Activated CD8-positive, alpha-beta memory T cell treated with anti-CD3 and anti-CD28 coated beads for 36 hours (primary cell): ENCODE results near the gene TMEM208. TPM values are rescaled to one million over a fixed set of nuclear protein-coding genes. Genes with fewer than 3 reads are reported as not detected.

Experiments used
- CTCF ChIA-PET: fragments of 350-600 bp; sonication (Branson Sonifier 250); formaldehyde crosslinking; loops from one replicate; lab custom pipeline; 2021; ENCODE audit warnings: antibody characterized with exemption; lab: Charles Lee
- POLR2A ChIA-PET: fragments of 350-600 bp; sonication (Branson Sonifier 250); formaldehyde crosslinking; loops from one replicate; lab custom pipeline; 2021; ENCODE audit warnings: antibody characterized with exemption; lab: Charles Lee
- total RNA-seq, 2 experiments: library from RNA; stranded (reverse); gene quantifications; one replicate each; pipeline ENCODE4 v1.2.3, GENCODE V29; 2021

TMEM208 gene
- total RNA-seq, 2 experiments from 2014 or later = 61.2 to 61.7 TPM

DNA sequence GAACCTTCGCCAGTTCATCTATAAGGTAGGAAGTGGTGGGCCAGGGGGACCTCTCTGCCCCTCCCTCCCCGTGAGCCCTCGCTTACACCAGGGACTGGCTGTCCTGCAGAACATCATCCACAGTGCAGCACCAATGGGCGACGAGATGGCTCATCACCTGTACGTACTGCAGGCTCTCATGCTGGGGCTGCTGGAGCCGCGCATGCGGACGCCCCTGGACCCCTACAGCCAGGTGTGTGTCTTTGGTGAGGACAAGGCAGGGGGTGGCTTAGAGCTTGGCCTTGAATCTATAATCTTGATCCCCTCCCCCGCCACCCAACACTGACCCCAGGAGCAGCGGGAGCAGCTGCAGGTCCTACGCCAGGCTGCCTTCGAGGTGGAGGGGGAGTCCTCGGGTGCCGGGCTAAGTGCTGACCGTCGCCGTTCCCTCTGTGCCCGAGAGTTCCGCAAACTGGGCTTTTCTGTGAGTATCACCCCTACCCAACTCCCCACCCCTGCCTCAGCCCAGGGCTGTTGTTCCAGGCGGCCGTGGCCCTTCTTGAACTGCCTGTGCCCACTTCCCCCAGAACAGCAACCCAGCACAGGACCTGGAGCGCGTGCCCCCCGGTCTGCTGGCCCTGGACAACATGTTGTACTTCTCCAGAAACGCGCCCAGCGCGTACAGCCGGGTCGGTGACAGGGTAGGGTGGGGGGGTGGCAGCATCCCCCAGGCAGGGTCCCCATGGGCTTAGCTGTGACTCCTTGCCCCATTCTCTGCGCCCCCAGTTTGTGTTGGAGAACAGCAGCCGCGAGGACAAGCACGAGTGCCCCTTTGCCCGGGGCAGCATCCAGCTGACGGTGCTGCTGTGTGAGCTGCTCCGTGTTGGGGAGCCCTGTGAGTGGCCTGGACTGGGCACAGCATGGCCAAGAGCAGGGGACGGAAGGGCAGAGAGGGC is 25.3 kb upstream of the TMEM208 start:
- CTCF ChIA-PET = interaction anchor here (1.2 kb wide), 1 partner anchor 9 kb away, joined by 3 read pairs; no protein-coding TSS in a partner anchor
- POLR2A ChIA-PET = no interaction called here

DNA sequence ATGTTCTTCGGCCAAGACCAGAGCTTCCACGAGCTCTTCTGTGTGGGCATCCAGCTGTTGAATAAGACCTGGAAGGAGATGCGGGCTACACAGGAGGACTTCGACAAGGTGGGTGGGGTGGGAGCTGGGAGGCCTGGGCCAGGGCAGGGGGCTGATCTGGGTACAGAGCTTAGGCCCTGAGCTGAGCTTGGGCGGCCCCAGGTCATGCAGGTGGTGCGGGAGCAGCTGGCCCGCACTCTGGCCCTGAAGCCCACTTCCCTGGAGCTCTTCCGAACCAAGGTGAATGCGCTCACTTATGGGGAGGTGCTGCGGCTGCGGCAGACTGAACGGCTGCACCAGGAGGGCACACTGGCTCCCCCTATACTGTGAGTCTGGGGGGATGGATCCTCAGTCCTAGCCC is 24.5 kb upstream of the TMEM208 start:
- CTCF ChIA-PET = no interaction called here
- POLR2A ChIA-PET = interaction anchor here (0.6 kb wide), 1 partner anchor 30 kb away, joined by 4 read pairs; no protein-coding TSS in a partner anchor

DNA sequence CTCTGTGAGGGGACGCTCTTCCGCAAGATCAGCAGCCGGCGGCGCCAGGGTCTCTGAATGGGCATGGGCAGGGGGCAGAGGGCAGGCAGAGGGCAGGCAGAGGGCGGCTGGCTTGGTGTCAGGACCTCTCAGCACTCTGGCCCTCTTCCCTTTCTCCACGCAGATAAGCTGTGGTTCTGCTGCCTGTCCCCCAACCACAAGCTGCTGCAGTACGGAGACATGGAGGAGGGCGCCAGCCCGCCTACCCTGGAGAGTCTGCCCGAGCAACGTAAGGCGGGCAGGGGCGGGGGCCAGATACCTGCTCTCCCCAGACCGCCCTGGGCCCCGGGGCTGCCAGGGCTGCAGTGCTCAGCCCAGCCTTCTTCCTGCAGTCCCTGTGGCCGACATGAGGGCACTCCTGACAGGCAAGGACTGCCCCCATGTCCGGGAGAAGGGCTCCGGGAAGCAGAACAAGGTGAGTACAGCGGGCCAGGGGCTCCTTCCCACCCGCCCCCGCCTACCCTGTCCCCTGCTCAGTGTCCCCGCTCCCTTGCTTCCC is 23.9 kb upstream of the TMEM208 start:
- CTCF ChIA-PET = no interaction called here
- POLR2A ChIA-PET = interaction anchor here (0.6 kb wide), 1 partner anchor 30 kb away, joined by 4 read pairs; no protein-coding TSS in a partner anchor

DNA sequence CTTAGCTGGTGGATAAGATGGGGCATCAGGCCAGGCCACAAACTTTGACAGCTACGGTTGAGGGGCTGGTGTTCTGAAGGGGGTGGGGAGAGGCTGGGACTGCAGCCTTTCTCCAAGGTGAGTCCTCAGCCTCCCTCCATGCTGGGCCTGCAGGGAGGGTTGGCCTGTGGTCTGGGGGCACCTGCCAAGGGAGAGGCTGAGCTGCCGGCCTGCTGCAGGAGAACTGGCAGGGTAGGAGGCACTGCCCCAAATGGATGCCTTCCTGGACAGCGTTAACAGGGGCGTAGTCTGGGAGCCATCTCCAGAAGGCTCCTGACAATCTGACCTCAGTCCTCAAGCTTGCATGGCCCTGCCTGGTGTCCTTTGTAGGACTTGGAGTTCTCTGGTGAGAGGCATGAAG is 22.9 kb upstream of the TMEM208 start:
- CTCF ChIA-PET = no interaction called here
- POLR2A ChIA-PET = no interaction called here

DNA sequence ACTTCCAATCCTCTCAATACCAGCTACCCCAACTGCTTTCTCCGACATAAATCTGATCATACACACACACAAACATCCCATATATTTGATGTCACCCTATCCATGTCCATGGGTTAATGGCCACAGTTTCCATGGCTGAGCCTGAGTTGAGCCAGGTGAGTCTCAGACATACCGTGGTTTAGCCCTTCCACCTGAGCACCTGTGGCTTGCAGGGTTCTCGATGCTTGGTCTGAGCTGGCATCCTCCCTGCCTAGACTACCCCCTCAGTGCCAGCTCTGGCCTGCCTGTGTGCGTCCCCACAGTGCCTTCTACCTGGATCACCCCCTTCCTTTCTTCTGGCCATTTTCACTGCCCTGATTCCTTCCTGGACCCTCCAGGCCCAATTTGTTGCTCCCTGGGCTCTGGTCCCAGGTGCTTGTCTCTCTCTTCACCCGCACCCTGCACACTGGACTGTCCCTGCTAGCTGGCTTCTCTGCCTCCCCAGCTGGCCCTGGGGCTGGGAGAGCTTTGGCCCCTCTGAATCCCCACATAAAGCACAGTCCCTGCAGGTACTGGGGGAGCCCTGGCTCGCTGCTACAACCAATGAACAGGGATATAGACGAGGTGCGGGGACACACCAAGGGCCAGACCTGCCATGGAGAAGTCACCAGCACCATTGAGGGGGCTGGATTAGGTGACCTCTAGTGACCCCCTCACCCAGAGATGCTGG is 20.6 kb upstream of the TMEM208 start:
- ChIA-PET CTCF (interaction anchor here (0.5 kb wide), 1 partner anchor 17 kb away, joined by 3 read pairs; no protein-coding TSS in a partner anchor), POLR2A (no interaction called here)

DNA sequence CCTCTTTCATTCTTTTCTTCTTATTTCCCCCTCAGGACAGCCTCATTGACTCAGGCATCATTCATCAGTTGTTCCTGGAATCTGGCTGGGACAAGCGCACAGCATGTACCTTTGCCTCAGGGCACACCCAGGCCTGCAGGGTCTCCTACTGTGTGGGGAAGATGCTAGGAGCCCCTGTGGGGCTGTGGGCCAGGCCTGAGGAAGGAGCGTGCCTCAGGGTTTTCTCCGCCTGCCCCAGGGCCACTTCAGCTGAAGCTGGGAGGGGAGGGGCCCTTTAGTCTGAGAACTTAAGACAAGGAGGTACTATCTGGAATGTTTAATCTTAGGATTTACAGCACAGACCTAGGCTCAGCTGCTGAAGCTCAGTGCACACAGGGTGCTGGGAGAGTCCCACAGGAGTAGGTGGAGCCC is 20.1 kb upstream of the TMEM208 start:
- CTCF ChIA-PET = interaction anchor here (0.5 kb wide), 1 partner anchor 17 kb away, joined by 3 read pairs; no protein-coding TSS in a partner anchor

DNA sequence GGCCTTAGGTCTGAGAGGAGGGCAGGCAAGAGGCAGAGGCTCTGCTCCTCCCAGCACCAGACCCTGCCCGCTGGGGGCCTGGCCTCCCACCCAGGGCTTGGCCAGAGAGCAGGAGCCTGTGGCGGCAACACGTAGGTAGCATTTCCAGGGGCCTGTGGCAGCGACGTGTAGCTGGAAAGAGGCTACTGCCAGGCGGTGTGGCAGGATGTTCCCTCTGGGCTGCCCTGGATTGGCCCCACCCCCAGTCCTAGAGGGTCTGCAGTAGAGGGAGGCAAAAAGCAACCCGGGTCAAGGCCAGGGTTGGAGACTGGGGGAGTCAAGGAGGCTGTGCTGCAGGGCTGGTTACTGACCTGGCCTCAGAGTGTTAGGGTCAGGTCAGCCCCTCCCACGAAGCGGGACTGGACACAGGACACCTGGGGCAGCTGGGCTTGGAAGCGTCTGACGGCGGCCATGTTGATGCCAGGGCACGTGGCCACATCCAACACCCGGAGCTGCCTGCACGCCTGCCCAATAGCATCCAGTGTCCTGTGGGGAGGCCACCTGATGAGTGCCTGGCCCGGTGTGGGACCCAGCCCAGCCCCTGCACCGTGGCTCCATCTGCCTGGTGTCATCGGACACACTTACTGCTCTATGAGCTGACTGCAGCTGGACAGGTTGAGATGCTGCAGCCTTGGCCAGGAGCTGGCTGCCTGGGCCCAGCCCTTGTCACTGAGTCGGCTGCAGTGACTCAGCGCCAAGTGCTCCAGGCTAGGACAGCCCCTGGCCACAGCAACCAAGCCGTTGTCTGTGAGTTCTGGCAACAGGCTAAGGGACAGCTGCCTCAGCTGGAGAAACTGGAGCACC is 19.5 kb upstream of the TMEM208 start:
- ChIA-PET CTCF (interaction anchor here (1.4 kb wide), 1 partner anchor 9 kb away, joined by 7 read pairs; the partner anchor contains the start of gene ELMO3), POLR2A (interaction anchor here (0.7 to 1.1 kb wide), 4 partner anchors 9 to 79 kb away, joined by 3 to 5 read pairs (median 3); no protein-coding TSS in a partner anchor)

More for the DNA sequence above, 20.1 kb upstream of the TMEM208 start:
- POLR2A ChIA-PET = no interaction called here

DNA sequence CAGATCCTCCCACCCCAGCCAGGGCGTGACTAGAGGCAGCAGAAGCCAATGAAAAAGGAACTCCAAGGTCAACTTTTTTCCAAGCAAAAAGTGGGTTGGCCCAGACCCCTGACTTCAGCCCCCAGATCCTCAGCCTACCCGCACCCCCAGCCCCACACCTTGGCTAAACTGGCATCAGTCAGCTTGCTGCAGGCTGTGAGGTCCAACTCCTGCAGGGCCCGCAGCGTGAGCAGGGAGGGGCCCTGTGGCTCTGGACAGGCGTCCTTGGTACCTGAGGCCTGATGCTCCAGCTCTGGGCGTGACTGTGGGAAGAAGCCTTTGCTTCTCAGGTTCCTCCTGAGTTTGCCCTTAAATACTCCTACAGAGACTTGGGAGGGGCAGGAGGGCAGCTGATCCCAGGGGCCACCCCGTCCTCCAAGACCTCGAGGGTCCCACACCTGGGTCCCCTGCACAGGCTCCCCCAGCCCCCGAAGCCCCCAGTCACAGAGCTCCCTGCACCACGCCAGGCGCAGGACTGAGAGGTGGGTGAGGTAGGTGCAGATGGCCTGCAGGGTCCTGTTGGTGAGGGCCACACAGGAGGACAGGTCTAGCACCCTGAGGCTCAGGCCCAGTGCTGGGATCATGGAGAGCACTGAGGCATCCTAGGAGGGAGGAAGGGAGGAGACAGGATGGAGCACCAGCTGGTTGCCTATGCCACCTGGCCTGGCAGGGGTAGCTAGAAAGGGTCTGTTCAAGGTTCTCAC is 18.6 kb upstream of the TMEM208 start:
- CTCF ChIA-PET = interaction anchor here (0.6 to 1.4 kb wide), 2 partner anchors 10 to 281 kb away, joined by 3 to 7 read pairs; partner anchors contain the start of gene ELMO3
- POLR2A ChIA-PET = interaction anchor here (0.7 to 1.2 kb wide), 8 partner anchors 10 to 167 kb away, joined by 3 to 7 read pairs (median 4); partner anchors contain the start of gene TMEM208

DNA sequence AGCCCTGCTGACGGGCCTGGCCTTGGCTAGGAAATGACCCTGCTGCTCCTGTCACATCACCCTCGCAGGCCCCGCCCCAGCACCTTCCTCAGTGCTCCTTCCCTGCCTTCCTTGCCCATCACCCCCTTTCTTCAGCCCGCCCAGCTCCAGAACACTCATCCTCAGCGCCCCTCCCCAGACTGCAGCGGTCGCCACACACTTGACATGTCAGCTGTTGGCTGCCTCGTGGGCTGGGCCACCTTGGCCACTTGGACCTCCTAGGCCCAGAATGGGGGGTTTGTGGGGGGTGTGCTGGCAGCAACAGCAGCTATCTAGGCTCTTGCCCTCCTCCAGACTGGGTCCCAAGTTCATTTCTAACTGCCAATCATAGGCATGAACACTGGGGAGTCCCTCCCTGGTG is 17.4 kb upstream of the TMEM208 start:
- ChIA-PET POLR2A (interaction anchor here (0.7 to 0.9 kb wide), 2 partner anchors 18 to 23 kb away, joined by 3 to 4 read pairs; partner anchors contain the start of gene TMEM208), CTCF (interaction anchor here (1.4 kb wide), 1 partner anchor 17 kb away, joined by 4 read pairs; the partner anchor contains the start of gene TMEM208)

DNA sequence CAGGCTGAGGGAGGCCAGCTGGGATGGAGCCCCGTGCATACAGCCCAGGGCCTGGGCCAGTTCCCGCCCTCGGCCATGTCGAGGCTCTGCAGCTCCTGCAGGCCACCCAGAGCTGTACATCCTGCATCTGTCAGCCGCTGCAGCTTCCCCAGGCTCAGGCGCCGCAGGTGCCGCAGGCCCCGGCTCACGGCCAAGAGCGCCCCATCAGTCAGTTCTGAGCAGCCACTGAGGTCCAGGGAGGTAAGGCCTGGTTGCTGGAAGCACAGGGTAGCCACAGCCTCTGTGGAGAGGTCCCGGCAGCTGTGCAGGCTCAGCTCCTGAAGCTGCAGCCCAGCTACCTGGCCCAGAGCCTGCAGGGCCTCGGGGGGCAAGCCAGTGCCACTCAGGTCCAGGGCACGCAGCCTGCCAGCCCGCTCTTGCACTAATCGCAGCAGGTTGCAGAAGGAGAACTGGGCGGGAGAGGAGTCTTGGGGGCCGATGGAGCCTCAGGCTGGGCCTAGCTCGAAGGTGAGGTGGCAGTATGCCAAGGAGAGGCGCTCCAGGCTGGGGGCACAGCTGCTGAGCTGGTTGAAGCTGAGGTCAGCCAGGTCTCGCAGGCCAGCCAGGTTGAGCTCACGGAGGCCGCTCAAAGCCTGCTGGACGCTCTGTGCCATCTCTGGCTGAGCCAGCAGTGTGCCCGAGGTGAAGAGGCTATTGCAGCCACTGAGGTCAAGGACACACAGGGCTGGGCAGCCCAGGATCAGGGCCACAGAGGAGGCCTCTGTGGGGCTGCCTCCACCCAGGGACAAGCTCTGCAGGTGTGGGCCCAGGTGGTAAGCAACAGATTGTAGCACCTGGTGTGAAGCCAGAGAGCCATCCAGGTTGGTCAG is 16.6 kb upstream of the TMEM208 start:
- ChIA-PET POLR2A (interaction anchor here (0.5 kb wide), 1 partner anchor 9 kb away, joined by 6 read pairs; no protein-coding TSS in a partner anchor), CTCF (interaction anchor here (1.4 kb wide), 1 partner anchor 16 kb away, joined by 4 read pairs; the partner anchor contains the start of gene TMEM208)

DNA sequence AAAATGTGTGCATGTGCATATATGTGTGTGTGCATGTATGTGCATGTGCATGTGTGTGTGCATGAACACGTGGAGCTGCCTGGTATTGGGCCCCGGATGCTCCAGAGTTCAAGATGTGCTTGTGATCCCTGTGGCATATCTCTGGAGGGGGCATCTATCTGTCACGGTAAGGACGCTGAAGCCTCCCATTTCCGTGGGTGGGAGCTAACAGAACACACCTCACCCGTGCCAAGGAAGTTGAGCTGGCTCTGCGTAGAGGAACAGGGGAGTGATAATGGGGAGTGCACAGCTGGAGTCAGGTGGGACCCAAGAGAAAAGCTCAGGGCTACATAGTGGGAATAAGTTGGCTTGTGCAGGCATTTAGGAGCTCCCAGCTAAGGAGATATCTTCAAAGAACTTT is 15.3 kb upstream of the TMEM208 start:
- ChIA-PET CTCF (no interaction called here), POLR2A (interaction anchor here (1.1 kb wide), 1 partner anchor 18 kb away, joined by 3 read pairs; no protein-coding TSS in a partner anchor)

DNA sequence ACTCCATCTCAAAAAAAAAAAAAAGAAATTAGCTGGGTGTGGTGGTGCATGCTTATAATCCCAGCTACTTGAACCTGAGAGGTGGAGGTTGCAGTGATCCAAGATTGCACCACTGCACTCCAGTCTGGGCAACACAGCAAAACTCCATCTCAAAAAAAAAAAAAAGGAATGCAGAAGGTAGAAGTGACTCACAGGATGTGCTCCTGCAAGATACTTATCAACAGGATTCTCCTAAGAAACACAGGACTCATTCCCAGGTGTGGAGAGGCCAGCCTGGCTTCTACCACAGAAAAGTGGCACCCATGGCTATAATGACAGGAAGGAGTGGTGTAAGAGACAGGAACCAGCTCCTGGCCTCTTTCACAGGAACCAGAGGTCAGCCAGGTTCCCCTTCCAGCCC is 14.2 kb upstream of the TMEM208 start:
- ChIA-PET POLR2A (interaction anchor here (1.1 kb wide), 1 partner anchor 20 kb away, joined by 3 read pairs; no protein-coding TSS in a partner anchor), CTCF (no interaction called here)

DNA sequence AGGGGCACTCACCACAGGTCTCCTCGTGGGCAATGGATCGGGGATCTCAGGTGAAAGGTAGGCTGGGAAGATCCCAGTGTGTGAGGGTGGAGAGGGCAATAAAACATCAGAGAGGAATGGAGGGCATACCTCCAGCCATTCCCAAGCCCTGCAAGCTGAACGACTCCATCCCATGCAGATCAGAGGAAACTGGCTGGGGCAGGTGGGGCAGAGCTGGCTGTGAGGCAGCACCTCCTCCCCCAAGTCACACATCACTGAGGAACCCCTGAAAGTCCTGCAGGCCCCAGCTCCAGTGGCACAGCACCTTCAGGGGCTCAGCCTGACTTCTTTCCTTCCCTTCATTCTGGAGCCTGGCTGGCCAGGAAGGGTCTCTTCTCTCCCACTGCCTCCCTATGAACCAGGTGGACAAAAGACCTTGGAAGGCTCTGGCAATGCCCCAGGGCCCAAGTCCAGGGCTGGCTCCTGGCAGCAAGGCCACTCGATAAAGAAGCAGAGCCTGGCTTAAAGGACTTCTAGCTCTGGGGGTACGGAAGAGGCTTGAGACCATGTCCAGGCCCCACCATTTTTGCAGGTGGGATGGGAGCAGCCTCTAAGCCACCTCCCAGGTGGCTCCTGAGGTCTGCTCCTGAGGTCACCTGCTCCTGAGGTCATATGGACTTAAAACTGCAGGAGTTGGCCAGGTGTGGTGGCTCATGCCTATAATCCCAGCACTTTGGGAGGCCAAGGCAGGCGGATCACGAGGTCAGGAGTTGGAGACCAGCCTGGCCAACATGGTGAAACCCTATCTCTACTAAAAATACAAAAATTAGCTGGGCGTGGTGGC is 13.5 kb upstream of the TMEM208 start:
- POLR2A ChIA-PET = no interaction called here
- CTCF ChIA-PET = no interaction called here

DNA sequence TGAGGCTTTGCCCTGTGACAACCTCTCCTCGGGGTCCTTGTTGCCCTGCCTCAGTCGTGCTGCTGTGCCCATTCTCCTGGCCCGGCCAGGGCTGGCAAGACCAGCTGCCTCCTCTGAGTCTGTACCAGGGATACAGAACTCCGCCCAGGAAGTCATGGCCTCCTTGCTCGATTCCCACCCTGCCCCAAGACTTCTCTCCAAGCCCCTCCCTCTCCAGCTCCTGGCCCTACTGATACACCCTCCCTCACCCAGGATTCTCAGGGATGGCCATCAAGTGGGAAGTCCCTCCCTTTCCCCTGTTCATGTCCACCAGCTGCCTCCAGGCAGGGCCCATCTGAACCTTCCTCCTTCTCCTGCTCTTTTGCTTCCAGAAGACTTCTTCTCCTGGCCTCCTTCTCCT is 11.2 kb upstream of the TMEM208 start:
- CTCF ChIA-PET = no interaction called here
- POLR2A ChIA-PET = interaction anchor here (0.6 kb wide), 1 partner anchor 1461 kb away, joined by 3 read pairs; no protein-coding TSS in a partner anchor
